IMR-90 (cell line): ENCODE results near the gene ZNF764. TPM values are rescaled to one million over a fixed set of nuclear protein-coding genes. Genes with fewer than 3 reads are reported as not detected.

Source experiments
- BHLHE40 ChIP-seq: fragments of 150-350 bp; IDR thresholded peaks from 2 replicates; pipeline ENCODE4 v1.6.1; 2016; ENCODE audit warnings: mild to moderate bottlenecking, low read depth, low read length
- CEBPB ChIP-seq: IDR thresholded peaks from 2 replicates; pipeline ENCODE4 v1.6.1; 2012; ENCODE audit warnings: low read depth, low read length, improper control_type of control experiment
- CHD1 ChIP-seq: IDR thresholded peaks from 2 replicates; pipeline ENCODE4 v1.6.1; 2012; ENCODE audit warnings: low read depth, low read length, improper control_type of control experiment
- RCOR1 ChIP-seq: IDR thresholded peaks from 2 replicates; pipeline ENCODE4 v1.6.1; 2012; ENCODE audit warnings: mild to moderate bottlenecking, low read length, improper control_type of control experiment; ENCODE audit not compliant: insufficient replicate concordance
- polyA plus RNA-seq, 3 experiments: library from polyadenylated mRNA; depleted of rRNA; stranded (reverse); fragments of >200 nt; gene quantifications; 2 replicates each; pipeline ENCODE4 v1.2.3, GENCODE V29; 2012; ENCODE audit warnings: low replicate concordance in 1 of 3
- total RNA-seq: library from RNA; depleted of rRNA; stranded (reverse); fragments of >200 nt; gene quantifications from 2 replicates; pipeline ENCODE4 v1.2.3, GENCODE V29; 2012

Gene ZNF764
- total and polyA plus RNA-seq, 2 of the 4 experiments (the other 2 are of a cell fraction): 2.2 to 4.6 TPM

DNA sequence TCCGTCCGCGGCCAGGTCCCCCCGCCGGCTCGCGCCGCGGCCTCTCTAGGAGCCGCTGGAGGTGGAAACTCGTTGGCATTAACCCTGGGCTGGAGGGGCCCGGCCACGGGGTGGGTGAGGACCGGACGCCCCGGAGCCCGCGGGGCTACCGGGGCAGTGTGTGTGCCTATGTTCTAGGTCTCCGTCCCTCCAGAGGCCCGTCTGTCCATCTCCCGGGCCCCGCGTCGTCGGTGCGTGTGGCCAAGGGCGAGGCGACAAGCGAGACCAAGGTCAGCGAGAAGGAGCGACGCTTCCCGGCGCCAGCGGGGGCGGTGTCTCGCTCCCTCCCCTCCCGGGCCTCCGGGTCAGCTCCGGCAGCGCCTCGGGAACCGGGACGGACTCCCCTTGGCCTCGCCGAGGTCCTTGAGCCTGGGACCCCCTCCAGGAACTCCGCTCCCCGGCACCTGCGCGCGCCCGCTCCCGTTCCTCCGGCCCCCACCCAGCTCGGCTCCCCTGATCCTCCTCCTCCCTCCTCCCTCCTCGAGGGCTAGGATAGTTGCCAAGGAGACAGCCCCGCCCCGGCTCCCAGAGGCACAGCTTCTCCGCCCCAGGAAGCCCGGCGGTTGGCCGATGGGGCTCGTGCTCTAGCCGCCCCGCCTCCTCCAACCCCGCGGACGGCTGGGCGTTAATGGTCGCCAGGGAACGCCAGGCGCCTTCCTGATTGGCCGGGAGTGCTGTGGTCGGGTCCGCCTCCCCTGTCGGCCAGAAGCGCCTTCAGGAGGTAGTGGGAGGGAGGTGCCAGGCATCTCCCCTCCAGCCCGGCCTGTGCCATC lies 31.1 kb downstream of the ZNF764 start (continued):
- TF ChIP-seq RCOR1: no peak
- TF ChIP-seq CHD1: no peak
- peak; percentile 65; the same call in 1 of the 2 replicates for TF ChIP-seq BHLHE40
- TF ChIP-seq CEBPB: no peak
